Measurements from ENCODE around the gene ZNF628. TPM values are rescaled to one million over a fixed set of nuclear protein-coding genes. Genes with fewer than 3 reads are reported as not detected.

Gene ZNF628
- total RNA-seq, 1 donor from 2014 or later, result 5.7 TPM

GRCh38 chr19:55461974-55462626, 14.3 kb upstream of the ZNF628 start:
- intact Hi-C loops (cut with DNase I), result loop anchor here (1.0 to 5.0 kb wide), 2 partner anchors 77 to 170 kb away; partner anchors contain the start of gene RPL28
- ATAC-seq, result no peak
- DNase-seq (ENCODE audit: missing footprints), result peak; percentile 31

GRCh38 chr19:55462722-55463121, 13.7 kb upstream of the ZNF628 start:
- intact Hi-C loops (cut with DNase I), result loop anchor here (5.0 kb wide), 1 partner anchor 170 kb away; no protein-coding TSS in a partner anchor
- DNase-seq (ENCODE audit: missing footprints) (peak; percentile 57), ATAC-seq (no peak)

- no peak for DNase-seq (ENCODE audit: missing footprints)
- intact Hi-C loops (cut with DNase I), result loop anchor here (5.0 kb wide), 1 partner anchor 169 kb away; no protein-coding TSS in a partner anchor
These were observed 12.8 kb upstream of the ZNF628 start for GRCh38 chr19:55463583-55464031.

GRCh38 chr19:55464039-55464661, 12.3 kb upstream of the ZNF628 start:
- intact Hi-C loops (cut with DNase I), result loop anchor here (5.0 kb wide), 1 partner anchor 168 kb away; no protein-coding TSS in a partner anchor
- DNase-seq (ENCODE audit: missing footprints) (no peak), ATAC-seq (no peak)

More at GRCh38 chr19:55463583-55464031, 12.8 kb upstream of the ZNF628 start:
- no peak for ATAC-seq

GRCh38 chr19:55464662-55465054, 11.8 kb upstream of the ZNF628 start, which contains the start of gene C19orf85:
Gene C19orf85, minus strand, starts transcription at chr19:55464751. Its CDS starts 197 bp downstream, at chr19:55464554.
- ATAC-seq, result no peak
- intact Hi-C loops (cut with DNase I), result loop anchor here (5.0 kb wide), 1 partner anchor 168 kb away; no protein-coding TSS in a partner anchor

GRCh38 chr19:55465460-55466240, 10.8 kb upstream of the ZNF628 start:
- intact Hi-C loops (cut with DNase I), result loop anchor here (2.0 kb wide), 1 partner anchor 39 kb away; no protein-coding TSS in a partner anchor
- DNase-seq (ENCODE audit: missing footprints) (peak; percentile 49), ATAC-seq (no peak)

More at GRCh38 chr19:55464662-55465054, 11.8 kb upstream of the ZNF628 start, which contains the start of gene C19orf85:
- DNase-seq (ENCODE audit: missing footprints), result no peak

GRCh38 chr19:55466241-55466614, 10.2 kb upstream of the ZNF628 start:
- ATAC-seq (no peak), DNase-seq (ENCODE audit: missing footprints) (no peak)
- intact Hi-C loops (cut with DNase I), result loop anchor here (2.0 kb wide), 1 partner anchor 39 kb away; no protein-coding TSS in a partner anchor

- ATAC-seq (peak; percentile 89), DNase-seq (ENCODE audit: missing footprints) (peak; percentile 92)
- intact Hi-C loops (cut with DNase I), result loop anchor here (2.0 kb wide), 1 partner anchor 37 kb away; no protein-coding TSS in a partner anchor
These were observed 9.0 kb upstream of the ZNF628 start for GRCh38 chr19:55467236-55468053.

GRCh38 chr19:55468054-55468393, 8.4 kb upstream of the ZNF628 start:
- no peak for ATAC-seq
- no peak for DNase-seq (ENCODE audit: missing footprints)
- intact Hi-C loops (cut with DNase I), result no loop called here

- ATAC-seq, result no peak
- intact Hi-C loops (cut with DNase I), result no loop called here
- peak; percentile 35 for DNase-seq (ENCODE audit: missing footprints)
These were observed 5.2 kb upstream of the ZNF628 start for GRCh38 chr19:55471266-55471665.

- ATAC-seq, result no peak
- intact Hi-C loops (cut with DNase I), result no loop called here
- peak; percentile 3 for DNase-seq (ENCODE audit: missing footprints)
These were observed 4.0 kb upstream of the ZNF628 start for GRCh38 chr19:55472463-55472862.

- DNase-seq (ENCODE audit: missing footprints) (peak; percentile 45), ATAC-seq (no peak)
- intact Hi-C loops (cut with DNase I), result no loop called here
These were observed 3.0 kb upstream of the ZNF628 start for GRCh38 chr19:55473225-55474012.

GRCh38 chr19:55474269-55475265, 1.9 kb upstream of the ZNF628 start:
- intact Hi-C loops (cut with DNase I), result no loop called here
- DNase-seq (ENCODE audit: missing footprints) (peak; percentile 27), ATAC-seq (no peak)

- peak; percentile 30 for DNase-seq (ENCODE audit: missing footprints)
- ATAC-seq, result no peak
- intact Hi-C loops (cut with DNase I), result no loop called here
These were observed 1.5 kb downstream of the ZNF628 start for GRCh38 chr19:55477905-55478304.

GRCh38 chr19:55478364-55478763, 1.9 kb downstream of the ZNF628 start:
- intact Hi-C loops (cut with DNase I), result no loop called here
- DNase-seq (ENCODE audit: missing footprints) (peak; percentile 58), ATAC-seq (no peak)

- ATAC-seq, result no peak
- intact Hi-C loops (cut with DNase I), result no loop called here
- peak; percentile 31 for DNase-seq (ENCODE audit: missing footprints)
These were observed 2.6 kb downstream of the ZNF628 start for GRCh38 chr19:55479045-55479444.

Measured in Right ventricle myocardium inferior (tissue), 1 donor.